D721Med (cell line): Measurements from ENCODE around the gene MTSS2.

Experiments
- DNase-seq: peaks from one replicate; pipeline ENCODE4 v3.0.0; 2011; ENCODE audit warnings: low spot score; ENCODE audit not compliant: insufficient read length
- FAIRE-seq: peaks from 2 replicates; lab custom pipeline; 2011; peaks lifted over from hg19 to GRCh38; lab: Jason Lieb, UNC
- CTCF ChIP-seq: IDR thresholded peaks from 2 replicates; pipeline ENCODE4 v1.5.1; 2012; ENCODE audit warnings: mild to moderate bottlenecking, control low read depth; ENCODE audit not compliant: insufficient read depth; ENCODE audit errors: missing control alignments

Gene MTSS2

GRCh38 chr16:70653406-70653805 lies 32.4 kb downstream of the MTSS2 start:
- no peak for DNase-seq
- no peak for FAIRE-seq
- no peak for TF ChIP-seq CTCF

- no peak for FAIRE-seq
- no peak for DNase-seq
- TF ChIP-seq CTCF: no peak
These were observed 33.5 kb downstream of the MTSS2 start for GRCh38 chr16:70652322-70652721.

GRCh38 chr16:70651524-70651923 lies 34.3 kb downstream of the MTSS2 start:
- no peak for FAIRE-seq
- DNase-seq: no peak
- no peak for TF ChIP-seq CTCF

GRCh38 chr16:70650216-70650615 lies 35.6 kb downstream of the MTSS2 start:
- TF ChIP-seq CTCF: no peak
- no peak for DNase-seq
- no peak for FAIRE-seq

- no peak for FAIRE-seq
- no peak for DNase-seq
- TF ChIP-seq CTCF: no peak
These were observed 36.6 kb downstream of the MTSS2 start for GRCh38 chr16:70649300-70649699.

- FAIRE-seq (no peak), DNase-seq (no peak)
- no peak for TF ChIP-seq CTCF
These were observed 37.2 kb downstream of the MTSS2 start for GRCh38 chr16:70648606-70649005.

GRCh38 chr16:70647441-70648359 lies 38.2 kb downstream of the MTSS2 start:
- TF ChIP-seq CTCF: no peak
- FAIRE-seq (no peak), DNase-seq (no peak)
